Measurements from ENCODE around the gene HOXA2.
A peak's percentile ranks its signal among the peaks of the same experiment; 100 is the strongest.

- TF ChIP-seq CTCF (IDR thresholded peaks at IDR 0.05) (peak in 1 of 4 experiments; percentile 16), POLR2A (IDR thresholded peaks at IDR 0.05) (peak; percentile 84)
These were observed 6.4 kb downstream of the HOXA2 start, which contains the start of gene HOXA1 for GRCh38 chr7:27095897-27096767.

All from prostate gland (tissue), 2 donors.